Germinal center (tissue), 1 donor: ENCODE results near the gene PLEKHA6.
A peak's percentile ranks its signal among the peaks of the same experiment; 100 is the strongest.
"Not testable (repeated sequence)": the region's sequence is repeated elsewhere in the genome, so short reads cannot be mapped to it uniquely, and the experiment has no call there.

Source experiments
- DNase-seq: peaks from one replicate; pipeline ENCODE4 v3.0.0; 2012; ENCODE audit warnings: mixed read lengths, low spot score

The PLEKHA6 gene

DNA sequence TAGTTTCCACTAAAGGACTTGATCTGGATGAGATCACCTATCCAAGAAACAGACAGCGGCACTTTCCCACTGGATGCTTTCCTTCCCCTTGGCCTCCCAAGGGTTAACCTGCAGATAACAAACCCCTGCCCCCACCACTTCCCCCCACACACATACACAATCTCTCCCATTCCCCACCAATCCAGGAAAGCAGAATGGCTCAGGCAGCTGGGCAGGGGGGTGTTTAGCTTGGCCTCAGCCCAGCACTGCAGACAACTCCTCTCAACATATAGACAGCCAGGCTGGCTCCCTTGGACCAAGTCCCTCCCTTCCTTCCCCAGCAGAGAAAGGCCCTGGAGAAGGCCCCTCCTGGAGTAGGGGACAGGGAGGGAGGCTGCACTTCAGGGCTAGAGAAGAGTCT lies 24.6 kb downstream of the PLEKHA6 start:
- no peak for DNase-seq

- no peak for DNase-seq
Observed at GRCh38 chr1:204334455-204334854, 25.3 kb downstream of the PLEKHA6 start.

GRCh38 chr1:204333427-204333826 lies 26.3 kb downstream of the PLEKHA6 start:
- no peak for DNase-seq

DNA sequence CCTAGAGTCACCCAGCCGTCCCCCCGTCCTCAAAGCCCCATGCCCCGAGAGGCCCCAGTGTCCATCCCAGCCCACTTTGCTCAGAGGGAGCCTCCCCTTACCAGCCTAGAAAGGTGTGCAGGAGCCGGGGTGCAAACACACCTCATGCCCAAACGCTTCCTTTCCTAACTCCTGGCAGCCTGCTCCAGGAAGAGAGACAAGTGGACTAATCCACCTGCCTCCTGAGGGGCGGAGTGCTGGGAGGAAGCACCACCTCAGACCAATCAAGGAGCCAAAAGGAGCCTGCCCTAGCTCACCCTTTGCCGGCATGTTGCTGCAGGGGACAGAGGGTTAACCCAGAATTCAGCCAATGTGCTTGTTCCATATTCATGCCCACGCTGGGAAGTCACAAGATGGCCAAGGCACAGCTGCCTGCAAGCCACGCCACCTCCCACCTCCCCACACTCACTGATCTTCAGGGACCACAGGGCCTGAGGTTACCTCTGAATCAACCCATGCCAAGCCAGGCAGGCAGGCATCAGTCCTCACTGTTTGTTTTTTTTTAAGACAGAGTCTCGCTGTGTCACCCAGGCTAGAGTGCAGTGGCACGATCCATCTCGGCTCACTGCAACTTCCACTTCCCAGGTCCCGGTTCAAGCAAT lies 27.8 kb downstream of the PLEKHA6 start:
- no peak for DNase-seq

GRCh38 chr1:204331275-204331674 lies 28.5 kb downstream of the PLEKHA6 start:
- DNase-seq, result no peak

GRCh38 chr1:204327870-204328269 lies 31.9 kb downstream of the PLEKHA6 start:
- not testable (repeated sequence) for DNase-seq

GRCh38 chr1:204327359-204327758 lies 32.4 kb downstream of the PLEKHA6 start:
- no peak for DNase-seq

GRCh38 chr1:204326771-204327300 lies 32.9 kb downstream of the PLEKHA6 start:
- no peak for DNase-seq

GRCh38 chr1:204325944-204326343 lies 33.8 kb downstream of the PLEKHA6 start:
- no peak for DNase-seq

- no peak for DNase-seq
Observed at GRCh38 chr1:204323887-204324286, 35.8 kb downstream of the PLEKHA6 start.

- no peak for DNase-seq
Observed at GRCh38 chr1:204322339-204322868, 37.3 kb downstream of the PLEKHA6 start.

GRCh38 chr1:204321665-204322064 lies 38.1 kb downstream of the PLEKHA6 start:
- DNase-seq, result no peak

- DNase-seq, result no peak
Observed at GRCh38 chr1:204321051-204321450, 38.7 kb downstream of the PLEKHA6 start.

GRCh38 chr1:204320382-204320804 lies 39.3 kb downstream of the PLEKHA6 start:
- DNase-seq, result no peak

- DNase-seq, result no peak
Observed at GRCh38 chr1:204319462-204319861, 40.3 kb downstream of the PLEKHA6 start.

GRCh38 chr1:204319027-204319426 lies 40.7 kb downstream of the PLEKHA6 start:
- no peak for DNase-seq

DNA sequence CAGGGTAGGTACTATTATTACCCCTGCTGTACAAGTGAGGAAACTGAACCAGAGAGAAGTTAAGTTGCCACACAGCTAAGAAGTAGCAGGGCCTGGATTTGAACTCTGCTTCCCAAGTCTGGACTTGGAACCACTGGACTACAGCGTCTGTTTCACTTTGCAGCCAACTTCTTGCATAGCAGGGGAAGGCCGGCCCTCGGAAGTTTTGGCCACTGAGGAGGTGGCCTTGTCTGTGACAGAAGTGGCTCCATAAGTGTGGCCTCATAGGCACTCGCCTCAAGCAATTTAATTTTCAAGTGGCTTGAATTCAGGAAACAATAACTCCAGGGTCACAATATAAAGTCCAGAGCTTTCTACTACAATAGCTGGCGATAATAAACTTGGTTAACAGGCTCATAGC lies 41.4 kb downstream of the PLEKHA6 start:
- no peak for DNase-seq

- no peak for DNase-seq
Observed at GRCh38 chr1:204317170-204317569, 42.6 kb downstream of the PLEKHA6 start.

GRCh38 chr1:204316164-204316563 lies 43.6 kb downstream of the PLEKHA6 start:
- no peak for DNase-seq

- no peak for DNase-seq
Observed at GRCh38 chr1:204314893-204315658, 44.7 kb downstream of the PLEKHA6 start.

- peak; percentile 48 for DNase-seq
Observed at GRCh38 chr1:204314171-204314892, 45.4 kb downstream of the PLEKHA6 start.

- peak; percentile 25 for DNase-seq
Observed at GRCh38 chr1:204313675-204314074, 46.1 kb downstream of the PLEKHA6 start.
